ENCODE measurements around the gene MAML2. TPM values are rescaled to one million over a fixed set of nuclear protein-coding genes. Genes with fewer than 3 reads are reported as not detected.

MAML2 gene
- total RNA-seq, 1 donor from 2014 or later, result 1.3 TPM

DNA sequence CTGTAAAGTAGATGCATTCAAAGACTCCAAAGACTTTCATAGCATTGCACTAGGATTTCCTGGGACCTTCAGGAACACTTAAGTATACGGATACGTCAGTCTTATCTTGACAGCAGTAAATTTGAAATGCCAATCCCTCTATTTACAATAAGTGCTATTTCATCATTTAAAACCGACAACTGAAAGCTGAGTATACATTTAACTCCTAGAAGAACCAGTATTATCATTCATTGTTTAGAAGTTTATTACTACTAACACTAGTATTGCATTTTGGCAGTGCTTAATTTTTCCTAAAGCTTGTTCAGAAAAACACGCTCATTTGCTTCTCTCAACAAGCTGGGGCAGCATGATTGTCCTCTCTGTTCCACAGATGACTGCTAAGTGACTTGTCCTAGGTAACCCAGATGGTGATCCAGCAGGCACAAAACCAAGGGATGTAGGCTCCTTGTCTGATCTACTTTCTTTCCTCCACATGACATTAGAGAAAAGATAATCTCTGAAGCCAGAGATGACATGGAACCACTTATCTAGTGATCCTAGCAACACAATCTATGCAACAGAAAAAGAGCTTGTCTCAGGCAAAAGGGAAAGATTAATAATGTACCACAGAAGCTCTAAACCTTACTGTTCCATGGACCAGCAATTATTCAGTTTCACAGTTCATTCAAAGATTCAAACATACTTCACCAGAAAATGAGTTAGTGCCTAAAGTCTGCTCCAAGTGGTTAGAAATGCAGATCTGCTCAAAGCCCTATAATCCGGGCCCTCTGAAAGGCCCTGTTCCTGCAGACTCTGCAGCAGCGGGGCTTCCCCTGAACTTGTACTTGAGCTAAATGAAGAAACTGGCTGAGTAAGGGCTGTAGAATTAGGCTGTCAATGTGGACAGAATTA lies 5.2 kb downstream of the MAML2 start:
- DNase-seq (ENCODE audit: low read depth), result no peak
- Histone ChIP-seq H3K4me3 (ENCODE audit: low read depth, low read length) (no peak overlapping the region), H3K27me3 (ENCODE audit: control insufficient read depth, insufficient read depth, low read length) (no peaks in the 10 kb centered on the region), H3K36me3 (ENCODE audit: control insufficient read depth, insufficient read depth, low read length) (no peaks in the 10 kb centered on the region)
- FAIRE-seq, result no peak
- TF ChIP-seq CTCF (IDR thresholded peaks at IDR 0.05; ENCODE audit: insufficient read depth, low read length, severe bottlenecking), result no peak

DNA sequence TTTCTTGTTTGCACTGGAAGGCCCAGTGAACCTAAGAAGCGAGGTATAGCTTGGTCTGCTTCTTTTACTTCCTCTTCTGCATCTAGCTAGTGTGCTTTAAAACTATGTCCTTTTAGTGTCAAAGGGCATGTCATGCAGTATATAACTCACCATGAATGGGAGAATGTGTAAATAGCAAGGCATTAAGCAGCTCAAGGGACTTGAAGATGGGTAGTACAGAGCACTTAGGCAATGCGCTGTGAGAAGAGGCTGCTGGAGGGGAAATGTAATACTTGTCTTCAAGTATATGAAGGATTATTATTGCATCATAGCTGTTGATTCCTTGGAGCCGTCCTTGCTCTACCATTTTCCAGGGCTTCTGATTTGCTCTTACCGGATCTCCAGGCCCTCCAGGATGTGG lies 7.6 kb downstream of the MAML2 start:
- DNase-seq (ENCODE audit: low read depth) (no peak), FAIRE-seq (no peak)
- Histone ChIP-seq H3K4me3 (ENCODE audit: low read depth, low read length) (no peak overlapping the region), H3K36me3 (ENCODE audit: control insufficient read depth, insufficient read depth, low read length) (no peaks in the 10 kb centered on the region), H3K27me3 (ENCODE audit: control insufficient read depth, insufficient read depth, low read length) (no peaks in the 10 kb centered on the region)
- no peak for TF ChIP-seq CTCF (IDR thresholded peaks at IDR 0.05; ENCODE audit: insufficient read depth, low read length, severe bottlenecking)

- TF ChIP-seq CTCF (IDR thresholded peaks at IDR 0.05; ENCODE audit: insufficient read depth, low read length, severe bottlenecking), result no peak
- Histone ChIP-seq H3K27me3 (ENCODE audit: control insufficient read depth, insufficient read depth, low read length) (no peaks in the 10 kb centered on the region), H3K4me3 (ENCODE audit: low read depth, low read length) (no peak overlapping the region), H3K36me3 (ENCODE audit: control insufficient read depth, insufficient read depth, low read length) (no peaks in the 10 kb centered on the region)
- FAIRE-seq (no peak), DNase-seq (ENCODE audit: low read depth) (no peak)
Observed at GRCh38 chr11:96334219-96334618, 8.8 kb downstream of the MAML2 start.

- H3K27me3 ChIP-seq (ENCODE audit: control insufficient read depth, insufficient read depth, low read length), result no peaks in the 10 kb centered on the region
- FAIRE-seq, result no peak
- no peak for TF ChIP-seq CTCF (IDR thresholded peaks at IDR 0.05; ENCODE audit: insufficient read depth, low read length, severe bottlenecking)
- no peak overlapping the region for H3K4me3 ChIP-seq (ENCODE audit: low read depth, low read length)
- no peaks in the 10 kb centered on the region for H3K36me3 ChIP-seq (ENCODE audit: control insufficient read depth, insufficient read depth, low read length)
- no peak for DNase-seq (ENCODE audit: low read depth)
Observed at GRCh38 chr11:96333191-96333719, 9.7 kb downstream of the MAML2 start.

GRCh38 chr11:96332126-96332771 lies 10.7 kb downstream of the MAML2 start:
- TF ChIP-seq CTCF (IDR thresholded peaks at IDR 0.05; ENCODE audit: insufficient read depth, low read length, severe bottlenecking), result no peak
- FAIRE-seq, result no peak
- Histone ChIP-seq H3K27me3 (ENCODE audit: control insufficient read depth, insufficient read depth, low read length) (no peaks in the 10 kb centered on the region), H3K4me3 (ENCODE audit: low read depth, low read length) (no peak overlapping the region), H3K36me3 (ENCODE audit: control insufficient read depth, insufficient read depth, low read length) (no peaks in the 10 kb centered on the region)
- no peak for DNase-seq (ENCODE audit: low read depth)
